Caki2 (cell line): ENCODE data around the gene SH3RF3. TPM values are rescaled to one million over a fixed set of nuclear protein-coding genes. Genes with fewer than 3 reads are reported as not detected.

ENCODE experiments used
- DNase-seq: peaks from one replicate; pipeline ENCODE4 v3.0.0-alpha.2; 2015; ENCODE audit warnings: low read depth
- in situ Hi-C: cut with HindIII; loops from 2 replicates; pipeline ENCODE4 v1.10.0; 2016; ENCODE audit warnings: low sequenced_read_pairs, low pct_unique_long_range_greater_than_20kb, mixed read lengths
- total RNA-seq: library from RNA; depleted of rRNA; stranded (reverse); fragments of >200 nt; shearing (Covaris generic); gene quantifications from 2 replicates; pipeline ENCODE4 v1.2.3, GENCODE V29; 2014; ENCODE audit warnings: low replicate concordance

The SH3RF3 gene
- total RNA-seq, 1 experiment from 2014 or later, result 0.20 TPM

GRCh38 chr2:109407276-109408042, 278.5 kb downstream of the SH3RF3 start:
- no peak for DNase-seq
- in situ Hi-C loops, result no loop called here

- no peak for DNase-seq
- in situ Hi-C loops, result no loop called here
These were observed 279.0 kb downstream of the SH3RF3 start for GRCh38 chr2:109408043-109408335.

GRCh38 chr2:109409321-109410038, 280.5 kb downstream of the SH3RF3 start:
- in situ Hi-C loops, result no loop called here
- no peak for DNase-seq

GRCh38 chr2:109410039-109410815, 281.2 kb downstream of the SH3RF3 start:
- in situ Hi-C loops, result no loop called here
- peak; percentile 2 for DNase-seq

DNA sequence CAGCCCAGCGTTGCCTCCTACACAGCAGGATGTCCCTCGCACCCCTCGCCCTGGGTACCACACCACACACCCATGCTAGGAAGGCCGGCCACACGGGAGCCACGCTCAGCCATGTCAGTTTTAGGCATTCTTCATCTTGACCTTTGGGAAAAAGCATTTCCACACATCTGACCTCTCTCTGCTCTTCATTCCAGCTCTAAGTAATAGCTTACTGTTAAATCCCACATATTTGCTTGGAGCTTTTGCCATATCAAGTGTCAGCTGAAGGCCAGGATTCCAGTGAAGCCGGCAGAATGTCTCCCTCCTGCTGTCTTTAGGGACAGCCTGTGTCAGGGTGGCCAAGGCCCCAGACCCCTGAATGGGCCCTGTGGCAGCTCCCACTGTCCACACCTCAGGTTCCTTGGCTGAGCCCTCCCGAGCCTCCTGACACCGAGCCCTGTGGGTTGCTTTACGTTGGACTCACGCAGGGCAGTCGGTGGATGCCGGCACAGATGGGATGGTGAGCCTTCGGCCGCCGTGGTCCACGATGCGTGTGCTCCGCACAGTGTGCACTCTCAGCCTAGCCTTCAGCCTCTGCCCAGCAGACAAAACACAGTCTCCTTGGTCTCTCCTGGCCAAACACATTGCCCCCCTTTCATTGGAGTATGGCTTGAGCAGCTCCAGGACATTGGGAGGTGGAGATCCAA, 282.8 kb downstream of the SH3RF3 start:
- no peak for DNase-seq
- in situ Hi-C loops, result no loop called here

DNA sequence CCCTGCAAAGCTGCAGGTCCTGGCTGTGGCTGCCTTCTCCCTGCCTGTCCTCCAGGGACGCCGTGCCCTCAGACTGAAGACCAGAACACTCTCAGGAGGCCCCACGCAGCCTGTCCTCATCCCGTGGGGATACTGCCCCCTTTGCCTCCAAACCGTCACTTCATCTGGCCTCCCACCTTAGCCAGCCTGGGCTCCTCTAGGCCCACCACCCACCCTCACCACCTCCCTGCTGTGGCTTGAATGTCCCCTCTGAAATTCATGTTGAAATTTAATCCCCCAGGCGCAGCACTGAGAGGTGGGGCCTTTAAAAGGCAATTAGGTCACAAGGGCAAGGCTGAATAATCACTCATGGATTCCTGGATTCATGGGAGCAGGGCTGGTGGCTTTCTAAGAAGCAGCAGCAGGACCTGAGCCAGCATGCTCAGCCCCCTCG, 286.6 kb downstream of the SH3RF3 start:
- in situ Hi-C loops, result no loop called here
- no peak for DNase-seq

DNA sequence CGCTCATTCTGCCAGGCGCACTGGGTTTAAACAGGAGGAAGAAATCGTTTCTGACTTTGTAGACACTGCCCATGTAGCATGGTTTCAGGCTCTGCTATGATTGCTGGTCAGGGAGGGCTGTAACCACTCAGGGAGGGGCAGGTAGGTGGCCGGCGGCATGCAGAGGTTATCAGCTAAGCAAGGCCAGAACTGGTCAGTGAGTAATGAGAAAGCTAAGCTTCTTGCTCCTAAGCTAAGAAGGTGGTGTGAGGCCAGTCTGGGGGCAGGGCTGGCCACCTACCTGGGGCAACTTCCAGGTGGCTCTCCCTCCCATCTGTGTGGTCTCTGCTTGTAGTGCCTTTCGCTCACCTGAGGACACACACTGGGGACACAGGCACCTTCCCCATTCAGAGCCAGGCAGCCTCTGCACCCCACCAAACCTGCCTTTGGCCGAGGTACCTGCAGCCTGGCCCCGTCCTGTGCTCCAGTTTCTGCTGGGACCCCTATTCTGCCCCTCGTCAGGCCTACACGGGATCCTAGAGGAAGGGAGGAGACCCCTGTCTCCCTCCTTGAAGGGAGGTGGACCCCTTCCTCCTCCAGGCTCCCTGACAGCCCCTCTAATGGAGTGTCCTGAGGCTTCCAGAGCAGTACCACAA, 288.8 kb downstream of the SH3RF3 start:
- DNase-seq, result no peak
- in situ Hi-C loops, result no loop called here

- in situ Hi-C loops, result no loop called here
- no peak for DNase-seq
These were observed 289.7 kb downstream of the SH3RF3 start for GRCh38 chr2:109418716-109419115.

DNA sequence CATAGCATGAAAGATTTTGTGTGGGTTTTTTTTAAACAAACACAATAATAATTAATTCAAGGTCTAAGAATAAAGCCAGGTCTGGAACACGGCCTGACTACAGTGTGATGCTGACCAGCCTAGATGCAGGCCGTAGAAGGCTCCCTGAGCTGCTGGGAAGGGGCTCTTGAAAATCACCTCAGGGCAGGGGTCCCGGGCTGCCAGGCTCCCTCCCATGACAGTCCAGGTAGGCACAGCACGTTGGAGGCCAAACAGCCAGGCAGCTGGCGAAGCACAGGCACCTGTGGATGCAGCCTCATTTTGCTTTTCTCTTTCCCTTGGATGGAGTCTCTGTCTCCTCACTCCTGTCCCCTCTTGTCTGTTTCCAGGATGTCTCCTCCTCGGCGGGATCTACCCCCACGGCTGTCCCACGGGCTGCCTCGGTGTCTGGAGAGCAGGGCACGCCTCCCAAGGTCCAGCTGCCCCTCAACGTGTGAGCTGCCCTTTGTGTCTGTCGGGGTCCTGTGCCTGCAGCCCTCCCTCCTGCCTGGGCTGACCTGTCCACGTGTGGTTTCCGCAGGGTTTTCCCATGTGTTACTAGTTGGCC, 290.3 kb downstream of the SH3RF3 start:
- in situ Hi-C loops, result no loop called here

DNA sequence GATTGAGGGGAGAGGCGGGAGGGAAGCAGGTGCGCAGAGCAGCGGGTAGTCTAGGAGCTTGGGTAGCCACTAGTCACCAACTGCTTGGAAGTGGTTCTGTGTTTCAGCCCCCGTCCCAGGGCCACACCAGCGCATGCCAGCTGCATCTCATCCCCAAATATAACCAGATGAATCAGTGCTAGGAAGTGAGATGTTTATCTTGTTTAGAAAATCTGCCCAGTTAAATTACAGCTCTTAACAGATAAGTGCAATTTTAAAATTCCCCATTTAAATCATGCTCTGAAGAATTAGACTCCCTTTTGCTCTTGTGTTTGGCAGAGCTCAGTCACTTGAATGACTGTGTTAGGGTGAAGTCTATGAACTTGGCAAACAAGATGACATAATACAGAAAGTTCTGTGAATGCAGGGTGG, 291.0 kb downstream of the SH3RF3 start:
- no peak for DNase-seq
- in situ Hi-C loops, result no loop called here

More for the DNA sequence above, 290.3 kb downstream of the SH3RF3 start:
- no peak for DNase-seq

GRCh38 chr2:109421101-109421500, 292.1 kb downstream of the SH3RF3 start:
- in situ Hi-C loops, result no loop called here
- DNase-seq, result no peak

- in situ Hi-C loops, result no loop called here
- DNase-seq, result no peak
These were observed 292.6 kb downstream of the SH3RF3 start for GRCh38 chr2:109421642-109422041.

DNA sequence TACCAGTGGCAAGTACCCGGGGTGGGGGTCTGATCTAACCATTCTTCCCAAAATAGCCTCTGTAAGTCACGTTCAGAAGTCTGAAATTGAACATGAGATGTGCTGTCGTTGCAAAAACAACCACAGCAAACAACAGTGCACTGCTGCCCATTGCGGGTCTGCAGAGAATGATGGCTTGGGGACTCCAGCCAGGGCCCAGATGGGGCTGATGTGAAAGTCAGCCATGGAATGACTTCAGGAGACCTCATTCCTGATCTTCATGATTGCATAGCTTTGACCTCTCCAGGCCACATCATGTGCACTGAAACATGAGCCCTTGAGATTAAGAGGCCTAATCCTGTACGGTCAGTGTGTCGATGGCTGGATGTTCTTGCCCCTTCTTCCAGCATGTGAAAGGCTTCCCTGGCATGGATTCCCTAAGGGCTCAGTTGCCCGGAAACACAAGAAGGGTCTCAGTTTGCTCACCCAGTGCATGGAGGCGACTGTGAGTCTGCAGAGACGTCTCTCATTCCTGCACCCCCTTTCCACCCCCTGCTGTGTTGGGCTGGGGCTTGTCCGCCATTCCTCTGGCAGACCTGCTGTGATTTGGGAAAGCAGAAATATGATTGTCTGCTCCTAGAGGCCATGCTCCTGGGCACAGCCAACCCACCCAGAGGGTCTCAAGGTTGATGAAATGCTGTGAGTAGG, 293.2 kb downstream of the SH3RF3 start:
- no peak for DNase-seq
- in situ Hi-C loops, result no loop called here

GRCh38 chr2:109422758-109423500, 293.9 kb downstream of the SH3RF3 start:
- in situ Hi-C loops, result no loop called here
- DNase-seq, result no peak

DNA sequence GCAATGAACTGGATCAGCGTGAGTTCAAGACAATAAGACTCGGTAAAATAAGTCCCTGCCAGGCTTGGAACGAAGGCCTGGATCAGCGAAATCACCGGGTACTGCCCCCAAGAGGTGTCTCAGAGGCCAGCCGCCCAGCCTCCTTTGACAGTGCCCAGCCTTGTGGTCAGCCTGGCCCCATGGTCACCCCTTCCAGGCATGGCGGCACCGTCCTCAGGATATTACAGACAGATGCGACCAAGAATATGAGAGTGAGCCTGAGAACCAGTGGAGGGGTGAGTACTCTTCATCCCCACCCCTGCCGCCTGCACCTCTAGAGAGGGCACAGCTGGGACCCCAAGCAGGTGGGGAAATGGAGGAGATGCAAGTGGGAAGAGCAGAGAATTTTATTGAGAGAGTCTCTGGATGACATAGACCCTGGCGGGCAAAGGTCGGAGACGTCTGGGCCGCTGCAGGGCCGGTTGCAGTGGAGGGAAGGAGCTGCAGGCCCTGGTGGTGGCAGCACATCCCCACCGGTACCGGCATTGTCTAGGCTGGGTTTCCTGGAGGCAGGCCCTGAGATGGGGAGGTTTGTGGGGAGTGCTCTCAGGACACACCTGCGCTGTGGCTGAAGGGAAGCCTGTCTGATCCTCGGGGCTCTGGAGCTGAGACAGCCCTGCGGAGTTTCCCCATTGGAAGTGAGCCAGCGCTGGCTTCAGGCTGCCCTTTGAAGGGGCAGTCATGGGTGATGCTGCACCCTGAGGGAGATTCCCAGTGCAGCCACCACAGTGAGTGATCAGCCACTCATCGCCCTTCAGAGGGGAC, 294.8 kb downstream of the SH3RF3 start:
- in situ Hi-C loops, result no loop called here
- DNase-seq, result no peak

DNA sequence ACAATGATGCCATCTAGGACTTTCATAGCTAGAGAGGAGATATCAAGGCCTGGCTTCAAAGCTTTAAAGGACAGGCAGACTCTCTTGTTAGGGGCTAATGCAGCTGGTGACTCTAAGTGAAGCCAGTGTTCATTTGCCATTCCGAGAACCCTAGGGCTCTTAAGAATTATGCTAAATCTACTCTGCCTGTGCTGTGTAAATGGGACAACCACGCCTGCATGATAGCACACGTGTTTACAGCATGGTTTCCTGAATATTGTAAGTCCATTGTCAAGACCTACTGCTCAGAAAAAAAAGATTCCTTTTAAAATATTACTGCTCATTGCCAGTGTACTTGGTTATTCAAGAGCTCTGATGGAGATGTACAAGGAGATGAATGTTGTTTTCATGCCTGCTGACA, 296.4 kb downstream of the SH3RF3 start:
- in situ Hi-C loops, result no loop called here

More for the DNA sequence above, 296.4 kb downstream of the SH3RF3 start:
- no peak for DNase-seq
